ENCODE data around the gene ZNF664. TPM values are rescaled to one million over a fixed set of nuclear protein-coding genes. Genes with fewer than 3 reads are reported as not detected.

The ZNF664 gene
- total RNA-seq, 2 donors from 2014 or later, result 131 to 139 TPM

- Mint-ChIP-seq H3K4me3 (no peak overlapping the region), H3K36me3 (ENCODE audit: low read depth) (peaks cover 8% of the 10 kb centered on the region), H3K27ac (no peak overlapping the region), H3K4me1 (no peaks in the 10 kb centered on the region), H3K9me3 (peaks cover 28% of the 10 kb centered on the region), H3K27me3 (ENCODE audit: insufficient read depth) (no peaks in the 10 kb centered on the region)
- DNase-seq, result no peak
- Histone ChIP-seq H3K36me3 (ENCODE audit: control insufficient read depth, insufficient read depth, low read length) (no peaks in the 10 kb centered on the region), H3K27me3 (ENCODE audit: control insufficient read depth, insufficient read depth, low read length, poor library complexity, severe bottlenecking) (no peaks in the 10 kb centered on the region), H3K9ac (ENCODE audit: extremely low read depth, low read length, poor library complexity, severe bottlenecking) (no peak overlapping the region), H3K9me3 (ENCODE audit: control insufficient read depth, low read length) (peaks cover 22% of the 10 kb centered on the region), H3K27ac (ENCODE audit: low read depth, low read length) (peak overlapping the region; percentile 29), H3K4me1 (ENCODE audit: control insufficient read depth, insufficient read depth, low read length) (peaks cover 3% of the 10 kb centered on the region), H3K4me3 (ENCODE audit: low read length) (no peak overlapping the region)
- 88 to 93% methylated on average over 3 to 5 of the region's 5 CpGs for WGBS, 2 experiments (ENCODE audit: insufficient coverage in 1 of 2, insufficient read length in 1 of 2)
- TF ChIP-seq CTCF (conservative IDR thresholded peaks at IDR 0.05), result no peak
These were observed 72.8 kb downstream of the ZNF664 start for GRCh38 chr12:124045671-124046455.

DNA sequence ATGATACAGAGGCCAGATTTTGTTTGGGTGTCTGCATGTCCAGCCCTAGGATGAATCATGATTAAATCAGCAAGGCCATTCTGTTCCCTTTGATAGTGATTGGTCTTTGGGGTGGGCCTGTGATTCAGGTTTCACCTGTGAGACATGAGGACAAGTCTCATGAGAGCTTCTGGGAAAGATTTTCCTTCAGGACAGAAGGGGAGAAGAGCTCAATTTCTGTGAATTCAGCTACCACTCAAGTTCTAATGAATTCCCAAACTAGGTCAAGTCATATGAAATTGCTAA lies 73.4 kb downstream of the ZNF664 start:
- H3K27ac ChIP-seq (ENCODE audit: low read depth, low read length), result no peak overlapping the region
- H3K4me1 ChIP-seq (ENCODE audit: control insufficient read depth, insufficient read depth, low read length), result peaks cover 3% of the 10 kb centered on the region
- no peak for TF ChIP-seq CTCF (conservative IDR thresholded peaks at IDR 0.05)
- no peaks in the 10 kb centered on the region for H3K27me3 ChIP-seq (ENCODE audit: control insufficient read depth, insufficient read depth, low read length, poor library complexity, severe bottlenecking)
- H3K4me1 Mint-ChIP-seq, result no peaks in the 10 kb centered on the region
- H3K4me3 ChIP-seq (ENCODE audit: low read length), result no peak overlapping the region
- H3K9ac ChIP-seq (ENCODE audit: extremely low read depth, low read length, poor library complexity, severe bottlenecking), result no peak overlapping the region
- peaks cover 8% of the 10 kb centered on the region for H3K36me3 Mint-ChIP-seq (ENCODE audit: low read depth)
- H3K36me3 ChIP-seq (ENCODE audit: control insufficient read depth, insufficient read depth, low read length), result no peaks in the 10 kb centered on the region
- H3K27me3 Mint-ChIP-seq (ENCODE audit: insufficient read depth), result no peaks in the 10 kb centered on the region
- no peak for DNase-seq
- peaks cover 22% of the 10 kb centered on the region for H3K9me3 ChIP-seq (ENCODE audit: control insufficient read depth, low read length)
- H3K4me3 Mint-ChIP-seq, result no peak overlapping the region
- no peak overlapping the region for H3K27ac Mint-ChIP-seq
- H3K9me3 Mint-ChIP-seq, result peaks cover 28% of the 10 kb centered on the region

GRCh38 chr12:124047045-124047566 lies 74.1 kb downstream of the ZNF664 start:
- Histone ChIP-seq H3K9me3 (ENCODE audit: control insufficient read depth, low read length) (peaks cover 22% of the 10 kb centered on the region), H3K4me1 (ENCODE audit: control insufficient read depth, insufficient read depth, low read length) (peaks cover 3% of the 10 kb centered on the region), H3K27ac (ENCODE audit: low read depth, low read length) (no peak overlapping the region), H3K9ac (ENCODE audit: extremely low read depth, low read length, poor library complexity, severe bottlenecking) (no peak overlapping the region), H3K4me3 (ENCODE audit: low read length) (peak overlapping the region; percentile 60), H3K27me3 (ENCODE audit: control insufficient read depth, insufficient read depth, low read length, poor library complexity, severe bottlenecking) (no peaks in the 10 kb centered on the region), H3K36me3 (ENCODE audit: control insufficient read depth, insufficient read depth, low read length) (no peaks in the 10 kb centered on the region)
- H3K27me3 Mint-ChIP-seq (ENCODE audit: insufficient read depth), result no peaks in the 10 kb centered on the region
- H3K4me3 Mint-ChIP-seq, result no peak overlapping the region
- 96 to 100% methylated on average over 1 to 3 of the region's 3 CpGs for WGBS, 2 experiments (ENCODE audit: insufficient coverage in 1 of 2, insufficient read length in 1 of 2)
- no peaks in the 10 kb centered on the region for H3K4me1 Mint-ChIP-seq
- H3K27ac Mint-ChIP-seq, result no peak overlapping the region
- DNase-seq, result no peak
- peaks cover 28% of the 10 kb centered on the region for H3K9me3 Mint-ChIP-seq
- peaks cover 8% of the 10 kb centered on the region for H3K36me3 Mint-ChIP-seq (ENCODE audit: low read depth)
- TF ChIP-seq CTCF (conservative IDR thresholded peaks at IDR 0.05), result no peak
